HEK293 (cell line): ENCODE measurements around the gene DOCK1.

Source experiments
- CTCF ChIA-PET: fragments of 350-600 bp; formaldehyde crosslinking; extraction: SDS; loops from one replicate; lab custom pipeline; 2021; ENCODE audit warnings: antibody characterized with exemption; lab: Yijun Ruan, JAX
- POLR2A ChIA-PET: fragments of 300-600 bp; formaldehyde crosslinking; extraction: SDS; loops from one replicate; lab custom pipeline; 2020; ENCODE audit warnings: antibody characterized with exemption, inconsistent platforms; lab: Yijun Ruan, JAX
- H3K27ac ChIP-seq: fragments of 200-500 bp; sonication (Bioruptor generic); 2 replicates; pipeline ENCODE4 v1.5.1; 2014; ENCODE audit warnings: low read depth, low read length, control low read depth, inconsistent platforms; ENCODE audit errors: extremely low read depth
- H3K36me3 ChIP-seq, 2 experiments: fragments of 200-500 bp in 1 of 2; sonication (Bioruptor generic) in 1 of 2; 1 replicate in 1 of 2; 2 replicates in 1 of 2; pipeline ENCODE4 v1.5.1; 2014 to 2017; ENCODE audit warnings: inconsistent platforms in 2 of 2, low read length in 2 of 2; ENCODE audit not compliant: control insufficient read depth in 2 of 2, insufficient read depth in 1 of 2
- H3K4me1 ChIP-seq: fragments of 200-500 bp; sonication (Bioruptor generic); 2 replicates; pipeline ENCODE4 v1.5.1; 2014; ENCODE audit warnings: mild to moderate bottlenecking, low read length, inconsistent platforms; ENCODE audit not compliant: control insufficient read depth, insufficient read depth
- H3K4me3 ChIP-seq: 2 replicates; pipeline ENCODE4 v1.5.1; 2011; ENCODE audit warnings: low read depth, mild to moderate bottlenecking, control low read depth, low read length, moderate library complexity
- H3K9me3 ChIP-seq: fragments of 200-500 bp; sonication (Bioruptor generic); 2 replicates; pipeline ENCODE4 v1.5.1; 2014; ENCODE audit warnings: low read depth, low read length, inconsistent platforms; ENCODE audit not compliant: control insufficient read depth, insufficient read depth
- GLIS1 ChIP-seq: fragments of 450-650 bp; formaldehyde crosslinking; IDR thresholded peaks from 2 replicates; pipeline ENCODE4 v1.5.1; 2016; ENCODE audit warnings: missing biosample characterization, missing genetic modification characterization
- GLIS2 ChIP-seq: fragments of 450-650 bp; formaldehyde crosslinking; IDR thresholded peaks from 2 replicates; pipeline ENCODE4 v1.5.1; 2016; ENCODE audit warnings: missing biosample characterization, missing genetic modification characterization
- KLF1 ChIP-seq: fragments of 450-650 bp; formaldehyde crosslinking; IDR thresholded peaks from 2 replicates; pipeline ENCODE4 v1.5.1; 2016; ENCODE audit warnings: missing biosample characterization, missing genetic modification characterization
- ZBTB20 ChIP-seq: fragments of 450-650 bp; formaldehyde crosslinking; IDR thresholded peaks from 2 replicates; pipeline ENCODE4 v1.5.1; 2016; ENCODE audit warnings: missing biosample characterization, missing genetic modification characterization
- ZBTB8A ChIP-seq: fragments of 450-650 bp; formaldehyde crosslinking; IDR thresholded peaks from 2 replicates; pipeline ENCODE4 v1.5.1; 2016; ENCODE audit warnings: missing biosample characterization, missing genetic modification characterization
- ZIC2 ChIP-seq: fragments of 450-650 bp; formaldehyde crosslinking; IDR thresholded peaks from 2 replicates; pipeline ENCODE4 v1.5.1; 2016; ENCODE audit warnings: missing biosample characterization, missing genetic modification characterization
- ZNF19 ChIP-seq: fragments of 450-650 bp; formaldehyde crosslinking; IDR thresholded peaks from 2 replicates; pipeline ENCODE4; 2016; ENCODE audit warnings: missing biosample characterization, missing genetic modification characterization, low read depth
- ZNF335 ChIP-seq: fragments of 450-650 bp; formaldehyde crosslinking; conservative IDR thresholded peaks from 2 replicates; pipeline ENCODE4 v1.5.1; 2016; ENCODE audit warnings: missing biosample characterization, missing genetic modification characterization
- ZNF561 ChIP-seq: fragments of 450-650 bp; IDR thresholded peaks from 2 replicates; pipeline ENCODE4 v1.5.1; 2018; ENCODE audit warnings: missing biosample characterization, missing genetic modification characterization, borderline replicate concordance
- ZNF791 ChIP-seq: fragments of 450-650 bp; formaldehyde crosslinking; IDR thresholded peaks from 2 replicates; pipeline ENCODE4 v1.5.1; 2016; ENCODE audit warnings: missing biosample characterization, missing genetic modification characterization
- TF ChIP-seq, protein P1 (sequence below): fragments of 450-650 bp; formaldehyde crosslinking; conservative IDR thresholded peaks from 2 replicates; pipeline ENCODE4 v1.5.1; 2016; ENCODE audit warnings: low read depth, missing biosample characterization, missing genetic modification characterization
- TF ChIP-seq, protein P2 (sequence below): fragments of 450-650 bp; formaldehyde crosslinking; IDR thresholded peaks from 2 replicates; pipeline ENCODE4 v1.5.1; 2016; ENCODE audit warnings: missing biosample characterization, missing genetic modification characterization
- TF ChIP-seq, protein P3 (sequence below): fragments of 450-650 bp; formaldehyde crosslinking; IDR thresholded peaks from 2 replicates; pipeline ENCODE4 v1.5.1; 2016; ENCODE audit warnings: missing biosample characterization, missing genetic modification characterization
- TF ChIP-seq, protein P4 (sequence below): fragments of 450-650 bp; formaldehyde crosslinking; optimal IDR thresholded peaks from 2 replicates; pipeline ENCODE3; 2016; ENCODE audit warnings: missing biosample characterization, mild to moderate bottlenecking, missing genetic modification characterization

DOCK1 gene

DNA sequence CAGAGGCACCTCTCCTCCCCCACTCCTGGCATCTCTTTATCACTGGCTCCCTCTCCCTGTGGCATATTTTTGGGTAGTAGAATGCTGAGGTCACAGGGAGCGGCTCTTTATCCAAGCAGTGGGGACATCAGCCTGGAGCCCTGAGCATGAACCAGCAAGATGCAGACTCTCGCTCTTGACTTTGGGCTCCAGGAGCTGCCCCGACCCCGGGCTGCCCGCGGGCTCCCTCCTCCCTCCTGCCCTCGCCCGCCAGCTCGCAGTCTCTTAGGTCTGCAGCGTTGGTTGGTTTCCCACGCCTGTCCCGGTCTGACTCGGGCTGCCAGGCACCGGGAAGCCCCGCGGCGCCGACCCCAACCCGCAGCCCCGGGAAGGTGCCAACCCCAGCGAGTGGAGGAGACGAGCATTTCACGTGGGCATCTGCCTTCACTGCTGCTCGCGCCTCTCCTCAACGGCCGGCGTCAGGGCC, 289.8 kb downstream of the DOCK1 start:
- Histone ChIP-seq H3K4me1 (0 out of 2 replicates have a peak, but pooled peaks cover 3% of the 10 kb centered on the region), H3K4me3 (no peak overlapping the region), H3K9me3 (no peaks in the 10 kb centered on the region), H3K27ac (no peak overlapping the region), H3K36me3 (no peaks in the 10 kb centered on the region)
- ChIA-PET CTCF (no interaction called here), POLR2A (interaction anchor here (0.7 kb wide), 1 partner anchor 60 kb away, joined by 5 read pairs; no protein-coding TSS in a partner anchor)
- no peak for TF ChIP-seq ZBTB20 (tag by site-specific recombination)
- 0 out of 2 replicates have a peak, but pooled peaks have one; percentile 15 for TF ChIP-seq ZNF335 (tag by site-specific recombination)

DNA sequence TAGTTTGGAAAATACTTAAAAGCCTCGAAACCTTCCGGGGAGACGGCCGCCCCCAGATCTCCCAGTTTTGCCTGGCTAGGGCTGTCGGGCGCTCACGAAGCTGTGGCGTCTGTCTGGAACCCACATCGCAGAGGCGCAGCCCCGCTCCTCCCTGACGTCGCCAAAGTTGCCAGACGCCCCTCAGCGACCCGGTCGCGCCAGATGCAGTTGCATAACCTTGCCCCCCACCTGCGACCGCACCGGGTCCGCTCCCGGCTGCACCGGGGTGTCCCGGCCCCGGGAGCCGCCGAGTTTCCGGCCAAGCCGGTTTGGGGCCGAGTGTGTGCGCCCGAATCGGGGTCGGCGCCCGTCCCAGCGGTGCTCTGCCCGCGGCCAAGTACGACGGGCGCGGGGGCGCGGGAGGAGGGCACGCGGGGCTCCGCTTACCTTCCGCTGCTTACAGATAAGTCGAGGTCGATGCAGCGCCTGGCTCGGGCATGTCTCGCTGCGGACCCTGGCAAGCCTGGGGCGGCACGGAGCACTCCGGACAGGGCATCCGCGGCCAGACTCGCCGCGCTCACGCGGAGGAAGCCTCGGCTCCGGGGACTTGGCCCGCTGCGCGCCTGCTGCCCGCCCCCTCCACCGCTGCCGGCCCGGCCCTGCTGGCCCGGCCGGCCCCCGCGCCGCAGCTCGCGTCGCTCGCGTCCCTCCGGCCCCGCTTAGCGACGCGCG, 290.5 kb downstream of the DOCK1 start:
- ChIA-PET POLR2A (interaction anchor here (0.7 kb wide), 1 partner anchor 61 kb away, joined by 5 read pairs; no protein-coding TSS in a partner anchor), CTCF (interaction anchor here (0.6 kb wide), 1 partner anchor 1067 kb away, joined by 3 read pairs; no protein-coding TSS in a partner anchor)
- TF ChIP-seq ZNF19 (tag by site-specific recombination) = no peak
- TF ChIP-seq, protein P1, sequence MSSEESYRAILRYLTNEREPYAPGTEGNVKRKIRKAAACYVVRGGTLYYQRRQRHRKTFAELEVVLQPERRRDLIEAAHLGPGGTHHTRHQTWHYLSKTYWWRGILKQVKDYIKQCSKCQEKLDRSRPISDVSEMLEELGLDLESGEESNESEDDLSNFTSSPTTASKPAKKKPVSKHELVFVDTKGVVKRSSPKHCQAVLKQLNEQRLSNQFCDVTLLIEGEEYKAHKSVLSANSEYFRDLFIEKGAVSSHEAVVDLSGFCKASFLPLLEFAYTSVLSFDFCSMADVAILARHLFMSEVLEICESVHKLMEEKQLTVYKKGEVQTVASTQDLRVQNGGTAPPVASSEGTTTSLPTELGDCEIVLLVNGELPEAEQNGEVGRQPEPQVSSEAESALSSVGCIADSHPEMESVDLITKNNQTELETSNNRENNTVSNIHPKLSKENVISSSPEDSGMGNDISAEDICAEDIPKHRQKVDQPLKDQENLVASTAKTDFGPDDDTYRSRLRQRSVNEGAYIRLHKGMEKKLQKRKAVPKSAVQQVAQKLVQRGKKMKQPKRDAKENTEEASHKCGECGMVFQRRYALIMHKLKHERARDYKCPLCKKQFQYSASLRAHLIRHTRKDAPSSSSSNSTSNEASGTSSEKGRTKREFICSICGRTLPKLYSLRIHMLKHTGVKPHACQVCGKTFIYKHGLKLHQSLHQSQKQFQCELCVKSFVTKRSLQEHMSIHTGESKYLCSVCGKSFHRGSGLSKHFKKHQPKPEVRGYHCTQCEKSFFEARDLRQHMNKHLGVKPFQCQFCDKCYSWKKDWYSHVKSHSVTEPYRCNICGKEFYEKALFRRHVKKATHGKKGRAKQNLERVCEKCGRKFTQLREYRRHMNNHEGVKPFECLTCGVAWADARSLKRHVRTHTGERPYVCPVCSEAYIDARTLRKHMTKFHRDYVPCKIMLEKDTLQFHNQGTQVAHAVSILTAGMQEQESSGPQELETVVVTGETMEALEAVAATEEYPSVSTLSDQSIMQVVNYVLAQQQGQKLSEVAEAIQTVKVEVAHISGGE (tag by site-specific recombination) = peak; percentile 61; the same call in 1 of the 2 replicates
- no peak for TF ChIP-seq ZNF791 (tag by site-specific recombination)
- peak; percentile 84 for TF ChIP-seq ZBTB8A (tag by site-specific recombination)
- TF ChIP-seq, protein P2, sequence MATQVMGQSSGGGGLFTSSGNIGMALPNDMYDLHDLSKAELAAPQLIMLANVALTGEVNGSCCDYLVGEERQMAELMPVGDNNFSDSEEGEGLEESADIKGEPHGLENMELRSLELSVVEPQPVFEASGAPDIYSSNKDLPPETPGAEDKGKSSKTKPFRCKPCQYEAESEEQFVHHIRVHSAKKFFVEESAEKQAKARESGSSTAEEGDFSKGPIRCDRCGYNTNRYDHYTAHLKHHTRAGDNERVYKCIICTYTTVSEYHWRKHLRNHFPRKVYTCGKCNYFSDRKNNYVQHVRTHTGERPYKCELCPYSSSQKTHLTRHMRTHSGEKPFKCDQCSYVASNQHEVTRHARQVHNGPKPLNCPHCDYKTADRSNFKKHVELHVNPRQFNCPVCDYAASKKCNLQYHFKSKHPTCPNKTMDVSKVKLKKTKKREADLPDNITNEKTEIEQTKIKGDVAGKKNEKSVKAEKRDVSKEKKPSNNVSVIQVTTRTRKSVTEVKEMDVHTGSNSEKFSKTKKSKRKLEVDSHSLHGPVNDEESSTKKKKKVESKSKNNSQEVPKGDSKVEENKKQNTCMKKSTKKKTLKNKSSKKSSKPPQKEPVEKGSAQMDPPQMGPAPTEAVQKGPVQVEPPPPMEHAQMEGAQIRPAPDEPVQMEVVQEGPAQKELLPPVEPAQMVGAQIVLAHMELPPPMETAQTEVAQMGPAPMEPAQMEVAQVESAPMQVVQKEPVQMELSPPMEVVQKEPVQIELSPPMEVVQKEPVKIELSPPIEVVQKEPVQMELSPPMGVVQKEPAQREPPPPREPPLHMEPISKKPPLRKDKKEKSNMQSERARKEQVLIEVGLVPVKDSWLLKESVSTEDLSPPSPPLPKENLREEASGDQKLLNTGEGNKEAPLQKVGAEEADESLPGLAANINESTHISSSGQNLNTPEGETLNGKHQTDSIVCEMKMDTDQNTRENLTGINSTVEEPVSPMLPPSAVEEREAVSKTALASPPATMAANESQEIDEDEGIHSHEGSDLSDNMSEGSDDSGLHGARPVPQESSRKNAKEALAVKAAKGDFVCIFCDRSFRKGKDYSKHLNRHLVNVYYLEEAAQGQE (tag by site-specific recombination) = no peak
- 0 out of 2 replicates have a peak, but pooled peaks have one; percentile 25 for TF ChIP-seq GLIS1 (tag by site-specific recombination)
- TF ChIP-seq, protein P3, sequence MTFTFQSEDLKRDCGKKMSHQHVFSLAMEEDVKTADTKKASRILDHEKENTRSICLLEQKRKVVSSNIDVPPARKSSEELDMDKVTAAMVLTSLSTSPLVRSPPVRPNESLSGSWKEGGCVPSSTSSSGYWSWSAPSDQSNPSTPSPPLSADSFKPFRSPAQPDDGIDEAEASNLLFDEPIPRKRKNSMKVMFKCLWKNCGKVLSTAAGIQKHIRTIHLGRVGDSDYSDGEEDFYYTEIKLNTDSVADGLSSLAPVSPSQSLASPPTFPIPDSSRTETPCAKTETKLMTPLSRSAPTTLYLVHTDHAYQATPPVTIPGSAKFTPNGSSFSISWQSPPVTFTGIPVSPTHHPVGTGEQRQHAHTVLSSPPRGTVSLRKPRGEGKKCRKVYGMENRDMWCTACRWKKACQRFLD (tag by site-specific recombination) = no peak
- peak; percentile 44; the same call in 1 of the 2 replicates for TF ChIP-seq ZBTB20 (tag by site-specific recombination)
- 0 out of 2 replicates have a peak, but pooled peaks have one; percentile 28 for TF ChIP-seq ZNF561 (tag by site-specific recombination)
- peak; percentile 16; the same call in 1 of the 2 replicates for TF ChIP-seq ZIC2 (tag by site-specific recombination)
- no peak for TF ChIP-seq KLF1 (tag by site-specific recombination)
- TF ChIP-seq, protein P4, sequence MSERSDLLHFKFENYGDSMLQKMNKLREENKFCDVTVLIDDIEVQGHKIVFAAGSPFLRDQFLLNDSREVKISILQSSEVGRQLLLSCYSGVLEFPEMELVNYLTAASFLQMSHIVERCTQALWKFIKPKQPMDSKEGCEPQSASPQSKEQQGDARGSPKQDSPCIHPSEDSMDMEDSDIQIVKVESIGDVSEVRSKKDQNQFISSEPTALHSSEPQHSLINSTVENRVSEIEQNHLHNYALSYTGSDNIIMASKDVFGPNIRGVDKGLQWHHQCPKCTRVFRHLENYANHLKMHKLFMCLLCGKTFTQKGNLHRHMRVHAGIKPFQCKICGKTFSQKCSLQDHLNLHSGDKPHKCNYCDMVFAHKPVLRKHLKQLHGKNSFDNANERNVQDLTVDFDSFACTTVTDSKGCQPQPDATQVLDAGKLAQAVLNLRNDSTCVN (tag by site-specific recombination) = peak; percentile 90
- TF ChIP-seq GLIS2 (tag by site-specific recombination) = peak; percentile 65
- peak overlapping the region; percentile 39 for H3K4me3 ChIP-seq
- H3K27ac ChIP-seq = no peak overlapping the region
- H3K9me3 ChIP-seq = no peaks in the 10 kb centered on the region
- 0 out of 2 replicates have a peak, but pooled peaks cover 3% of the 10 kb centered on the region for H3K4me1 ChIP-seq
- H3K36me3 ChIP-seq = no peaks in the 10 kb centered on the region
